H9 (cell line): ENCODE measurements around the gene LAMB4. TPM values are rescaled to one million over a fixed set of nuclear protein-coding genes. Genes with fewer than 3 reads are reported as not detected.

Experiments used
- DNase-seq: peaks from one replicate; pipeline ENCODE4 v3.0.0-alpha.2; 2017
- H2AFZ ChIP-seq: one replicate; pipeline ENCODE4 v1.6.1; 2013; ENCODE audit warnings: mild to moderate bottlenecking, low read length, control low read depth, moderate library complexity
- H2AK5ac ChIP-seq: 2 replicates; pipeline ENCODE4 v1.6.1; 2013; ENCODE audit warnings: low read length, control low read depth, mixed read lengths; ENCODE audit not compliant: insufficient read length
- H2BK120ac ChIP-seq: one replicate; pipeline ENCODE4 v1.6.1; 2013; ENCODE audit warnings: low read depth, mild to moderate bottlenecking, low read length, control low read depth, inconsistent platforms; ENCODE audit not compliant: poor library complexity, severe bottlenecking
- H2BK12ac ChIP-seq: 2 replicates; pipeline ENCODE4 v1.6.1; 2013; ENCODE audit warnings: low read length, control low read depth, mixed read lengths, low read depth; ENCODE audit not compliant: insufficient read length
- H2BK15ac ChIP-seq: 2 replicates; pipeline ENCODE4 v1.6.1; 2013; ENCODE audit warnings: low read depth, low read length, control low read depth
- H2BK20ac ChIP-seq: one replicate; pipeline ENCODE4 v1.6.1; 2013; ENCODE audit warnings: low read depth, mild to moderate bottlenecking, low read length, control low read depth, inconsistent platforms; ENCODE audit not compliant: poor library complexity, severe bottlenecking
- H2BK5ac ChIP-seq: 2 replicates; pipeline ENCODE4 v1.6.1; 2013; ENCODE audit warnings: low read length, control low read depth, mixed read lengths; ENCODE audit not compliant: insufficient read length
- H3K14ac ChIP-seq: 2 replicates; pipeline ENCODE4 v1.6.1; 2013; ENCODE audit warnings: low read length, control low read depth; ENCODE audit not compliant: insufficient read depth
- H3K18ac ChIP-seq: 2 replicates; pipeline ENCODE4 v1.6.1; 2013; ENCODE audit warnings: low read depth, mild to moderate bottlenecking, mixed read lengths, low read length, control low read depth; ENCODE audit not compliant: insufficient read length
- H3K23ac ChIP-seq: 2 replicates; pipeline ENCODE4 v1.6.1; 2013; ENCODE audit warnings: low read length, control low read depth, mixed read lengths, low read depth; ENCODE audit not compliant: insufficient read length
- H3K23me2 ChIP-seq: 2 replicates; pipeline ENCODE4 v1.6.1; 2013; ENCODE audit warnings: low read depth, mild to moderate bottlenecking, mixed read lengths, low read length, control low read depth; ENCODE audit not compliant: insufficient read length, poor library complexity, severe bottlenecking
- H3K27ac ChIP-seq: 2 replicates; pipeline ENCODE4 v1.5.1; 2013; ENCODE audit warnings: low read length, control low read depth, mixed read lengths, low read depth; ENCODE audit not compliant: insufficient read length
- H3K27me3 ChIP-seq: 2 replicates; pipeline ENCODE4 v1.6.1; 2013; ENCODE audit warnings: low read length, control low read depth, inconsistent platforms; ENCODE audit not compliant: insufficient read depth
- H3K4ac ChIP-seq: 2 replicates; pipeline ENCODE4 v1.6.1; 2013; ENCODE audit warnings: low read depth, mild to moderate bottlenecking, control low read depth, inconsistent platforms, low read length, moderate library complexity
- H3K4me1 ChIP-seq: 2 replicates; pipeline ENCODE4 v1.6.1; 2013; ENCODE audit warnings: low read length, control low read depth, inconsistent platforms; ENCODE audit not compliant: insufficient read depth
- H3K4me2 ChIP-seq: 2 replicates; pipeline ENCODE4 v1.6.1; 2013; ENCODE audit warnings: low read length, control low read depth, mixed read lengths; ENCODE audit not compliant: insufficient read length, insufficient read depth
- H3K56ac ChIP-seq: 2 replicates; pipeline ENCODE4 v1.6.1; 2013; ENCODE audit warnings: low read depth, mild to moderate bottlenecking, mixed read lengths, low read length, control low read depth; ENCODE audit not compliant: insufficient read length
- H3K79me1 ChIP-seq: 2 replicates; pipeline ENCODE4 v1.6.1; 2013; ENCODE audit warnings: low read depth, mild to moderate bottlenecking, moderate library complexity, low read length, control low read depth, inconsistent platforms; ENCODE audit not compliant: insufficient read depth, poor library complexity, severe bottlenecking
- H3K79me2 ChIP-seq: 2 replicates; pipeline ENCODE4 v1.6.1; 2013; ENCODE audit warnings: low read length, control low read depth, inconsistent platforms; ENCODE audit not compliant: insufficient read depth
- H3K9ac ChIP-seq: 2 replicates; pipeline ENCODE4 v1.6.1; 2013; ENCODE audit warnings: low read length, control low read depth, mixed read lengths; ENCODE audit not compliant: insufficient read length; ENCODE audit errors: extremely low read depth
- H3K9me3 ChIP-seq: one replicate; pipeline ENCODE4 v1.6.1; 2013; ENCODE audit warnings: low read depth, low read length, inconsistent platforms; ENCODE audit not compliant: control insufficient read depth
- H3T11ph ChIP-seq: one replicate; pipeline ENCODE4 v1.6.1; 2013; ENCODE audit warnings: mild to moderate bottlenecking, low read length, control low read depth, inconsistent platforms
- H4K20me1 ChIP-seq: one replicate; pipeline ENCODE4 v1.6.1; 2013; ENCODE audit not compliant: control insufficient read depth, insufficient read length, insufficient read depth
- H4K5ac ChIP-seq: 2 replicates; pipeline ENCODE4 v1.6.1; 2013; ENCODE audit warnings: low read depth, mild to moderate bottlenecking, mixed read lengths, low read length, control low read depth; ENCODE audit not compliant: insufficient read length
- H4K8ac ChIP-seq: replicated peaks from 2 replicates; pipeline ENCODE4 v1.6.1; 2013; ENCODE audit warnings: low read length, control low read depth, mixed read lengths, low read depth; ENCODE audit not compliant: insufficient read length
- H4K91ac ChIP-seq: 2 replicates; pipeline ENCODE4 v1.6.1; 2013; ENCODE audit warnings: low read depth, mild to moderate bottlenecking, moderate library complexity, mixed read lengths, low read length, control low read depth; ENCODE audit not compliant: insufficient read length
- H3K27ac Mint-ChIP-seq, 3 experiments: 2 replicates in 2 of 3; 3 replicates in 1 of 3; pipeline ENCODE4 v1.8.0; 2020 to 2021; ENCODE audit warnings: mixed read lengths in 3 of 3, mild to moderate bottlenecking in 1 of 3, moderate library complexity in 1 of 3
- H3K27me3 Mint-ChIP-seq: 2 replicates; pipeline ENCODE4 v1.8.0; 2021; ENCODE audit warnings: low read depth, mild to moderate bottlenecking, moderate library complexity, mixed read lengths
- H3K36me3 Mint-ChIP-seq, 3 experiments: 2 replicates in 2 of 3; 3 replicates in 1 of 3; pipeline ENCODE4 v1.8.0; 2020 to 2021; ENCODE audit warnings: low read depth in 3 of 3, mixed read lengths in 3 of 3; ENCODE audit not compliant: insufficient read depth in 1 of 3
- H3K4me1 Mint-ChIP-seq, 2 experiments: 2 replicates each; pipeline ENCODE4 v1.8.0; 2020; ENCODE audit warnings: mixed read lengths in 2 of 2
- H3K4me3 Mint-ChIP-seq, 2 experiments: 2 replicates in 1 of 2; 3 replicates in 1 of 2; pipeline ENCODE4 v1.8.0; 2020 to 2021; ENCODE audit warnings: mild to moderate bottlenecking in 2 of 2, mixed read lengths in 2 of 2, moderate library complexity in 1 of 2
- H3K9me3 Mint-ChIP-seq, 2 experiments: 2 replicates in 1 of 2; 3 replicates in 1 of 2; pipeline ENCODE4 v1.8.0; 2020; ENCODE audit warnings: mild to moderate bottlenecking in 2 of 2, mixed read lengths in 2 of 2, moderate library complexity in 1 of 2
- CTCF ChIP-seq: fragments of 200-600 bp; sonication (generic); conservative IDR thresholded peaks from 3 replicates; pipeline ENCODE4 v1.8.0; 2021; ENCODE audit warnings: antibody characterized with exemption, mild to moderate bottlenecking
- total RNA-seq: library from RNA; stranded (reverse); gene quantifications from 2 replicates; pipeline ENCODE4 v1.2.1, GENCODE V29; 2021

LAMB4 gene
- total RNA-seq, 1 experiment from 2014 or later: not detected

DNA sequence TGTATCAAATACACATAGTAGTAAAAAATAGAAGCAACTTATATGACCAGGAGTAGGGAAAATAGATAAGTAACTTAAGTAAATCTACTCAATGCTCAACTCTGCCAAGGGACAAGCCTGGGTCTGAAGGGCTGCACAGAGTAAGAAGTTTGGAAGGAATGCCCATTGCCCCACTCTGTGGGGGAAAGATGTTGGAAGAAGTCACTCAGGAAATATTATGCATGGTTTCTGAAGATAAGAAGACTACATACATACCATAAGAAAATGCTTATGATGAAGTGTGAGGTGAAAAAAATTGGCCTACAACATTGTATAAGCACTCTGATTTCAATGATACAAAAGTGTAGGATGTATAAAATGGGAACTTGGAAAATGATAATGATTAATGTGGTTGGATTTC lies 54.0 kb downstream of the LAMB4 start:
- no peak overlapping the region for H2AFZ ChIP-seq
- H3K27me3 ChIP-seq: no peaks in the 10 kb centered on the region
- Mint-ChIP-seq H3K27me3 (no peaks in the 10 kb centered on the region; the same call in 1 of the 2 replicates), H3K4me1 (peaks cover 11 to 14% of the 10 kb centered on the region in 2 experiments), H3K4me3 (no peak overlapping the region), H3K36me3 (peaks cover 0 to under 1% (median 0%) of the 10 kb centered on the region in 3 experiments; a peak in 2 of 7 replicates), H3K9me3 (peaks cover 0 to 1% of the 10 kb centered on the region in 2 experiments; a peak in 1 of 5 replicates), H3K27ac (no peak overlapping the region)
- no peak overlapping the region for H3K14ac ChIP-seq
- TF ChIP-seq CTCF: no peak
- H3K79me2 ChIP-seq: no peaks in the 10 kb centered on the region
- no peak overlapping the region for H4K91ac ChIP-seq
- H2BK5ac ChIP-seq: no peak overlapping the region
- H3K23ac ChIP-seq: no peak overlapping the region
- no peak overlapping the region for H4K5ac ChIP-seq
- no peak overlapping the region for H3K4me2 ChIP-seq
- no peak overlapping the region for H2BK20ac ChIP-seq
- no peak overlapping the region for H2BK120ac ChIP-seq
- H3K4me1 ChIP-seq: no peaks in the 10 kb centered on the region
- no peak overlapping the region for H3K56ac ChIP-seq
- no peak for DNase-seq
- H4K20me1 ChIP-seq: no peaks in the 10 kb centered on the region
- no peak overlapping the region for H3K18ac ChIP-seq
- H3K4ac ChIP-seq: no peak overlapping the region
- H3K27ac ChIP-seq: no peak overlapping the region
- no peak overlapping the region for H3K9ac ChIP-seq
- no peaks in the 10 kb centered on the region for H3K79me1 ChIP-seq
- no peak overlapping the region for H4K8ac ChIP-seq
- no peaks in the 10 kb centered on the region for H3K9me3 ChIP-seq
- no peak overlapping the region for H2BK12ac ChIP-seq
- no peak overlapping the region for H2BK15ac ChIP-seq
- H3T11ph ChIP-seq: no peak overlapping the region
- no peak overlapping the region for H2AK5ac ChIP-seq
- no peaks in the 10 kb centered on the region for H3K23me2 ChIP-seq
